Measurements from ENCODE around the gene PWWP2A.

Gene PWWP2A

DNA sequence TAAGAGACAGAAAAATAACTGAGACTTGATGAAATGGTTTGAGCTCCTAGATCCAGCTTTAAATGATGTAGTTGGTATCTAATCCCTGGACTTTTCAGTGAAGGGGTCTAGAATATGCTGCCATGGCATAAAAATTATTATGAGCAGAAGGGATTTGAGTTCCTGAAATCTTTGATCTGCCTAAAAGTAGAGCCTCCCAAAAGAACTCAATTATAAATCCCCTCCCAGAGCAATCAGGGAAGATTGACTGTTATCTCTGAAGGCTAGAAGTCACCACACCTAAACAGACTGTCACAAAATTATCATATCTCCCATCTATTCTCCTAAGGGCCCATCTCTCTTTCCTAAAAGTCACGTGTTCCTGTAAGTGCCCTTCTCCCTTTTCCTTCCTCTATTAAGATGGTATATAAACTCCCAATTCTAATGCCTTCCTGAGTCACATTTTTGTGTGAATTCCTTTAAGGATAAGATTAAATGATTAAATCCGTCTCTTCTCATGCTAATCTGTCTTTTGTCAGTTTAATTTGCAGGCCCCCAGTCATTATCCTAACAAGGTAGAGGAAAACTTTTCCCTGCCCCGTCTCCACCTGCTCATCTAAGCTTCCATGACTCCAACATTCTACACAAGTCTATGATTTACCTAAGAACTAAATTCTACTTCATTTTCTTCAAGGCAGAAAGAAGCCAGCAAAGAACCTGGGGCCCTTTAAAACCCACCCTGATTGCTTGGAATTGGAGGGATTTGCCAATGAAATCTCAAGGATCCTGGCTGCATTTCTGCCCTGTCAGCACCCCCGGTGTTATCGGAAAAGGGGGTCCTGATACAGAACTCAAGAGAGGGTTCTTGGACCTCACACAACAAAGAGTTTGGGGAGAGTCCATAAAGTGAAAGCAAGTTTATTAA lies 47.1 kb upstream of the PWWP2A start:
- no peak overlapping the region for H3K23ac ChIP-seq (ENCODE audit: low read length)
- no peak overlapping the region for H4K12ac ChIP-seq (ENCODE audit: low read depth, low read length)
- no CpG with 5 or more reads among the region's 5 CpGs for WGBS (ENCODE audit: extremely low coverage, insufficient coverage, insufficient read length)

GRCh38 chr5:160165137-160166068 lies 46.2 kb upstream of the PWWP2A start:
- no peak overlapping the region for H3K18ac ChIP-seq (ENCODE audit: low read length)
- no peak overlapping the region for H3K23ac ChIP-seq (ENCODE audit: low read length)
- no peaks in the 10 kb centered on the region for H3K79me1 ChIP-seq (ENCODE audit: low read length)
- no peaks in the 10 kb centered on the region for H3K36me3 ChIP-seq (ENCODE audit: control insufficient read depth in 1 of 2, insufficient read depth in 2 of 2, low read length in 2 of 2)
- no peak overlapping the region for H2BK12ac ChIP-seq (ENCODE audit: low read length)
- H4K12ac ChIP-seq (ENCODE audit: low read depth, low read length), result no peak overlapping the region
- no peak overlapping the region for H3K4me3 ChIP-seq (ENCODE audit: low read depth, low read length)
- no peak overlapping the region for H4K91ac ChIP-seq (ENCODE audit: low read depth, low read length)
- H3K79me2 ChIP-seq (ENCODE audit: control insufficient read depth, insufficient read depth, low read length, poor library complexity), result no peaks in the 10 kb centered on the region
- no peaks in the 10 kb centered on the region for H3K9me3 ChIP-seq (ENCODE audit: insufficient read depth, low read depth, low read length)
- peaks cover 0 to 7% of the 10 kb centered on the region in 2 experiments for H3K4me1 ChIP-seq (ENCODE audit: control insufficient read depth in 1 of 2, insufficient read depth in 2 of 2, low read length in 2 of 2)
- H2AK5ac ChIP-seq (ENCODE audit: low read length), result no peak overlapping the region
- no peak overlapping the region for H2BK5ac ChIP-seq (ENCODE audit: low read depth, low read length, poor library complexity)
- DNase-seq, result peak in 1 of 2 donors; percentile 29
- H3K9ac ChIP-seq (ENCODE audit: low read length), result no peak overlapping the region
- H2AFZ ChIP-seq (ENCODE audit: insufficient read depth, low read length, poor library complexity), result no peak overlapping the region
- no peak overlapping the region for H3K4me2 ChIP-seq (ENCODE audit: low read length)
- H3K14ac ChIP-seq (ENCODE audit: low read length), result no peak overlapping the region
- H3K27ac ChIP-seq (ENCODE audit: low read depth, low read length), result no peak overlapping the region
- H3K4ac ChIP-seq (ENCODE audit: low read depth, low read length), result no peak overlapping the region
- WGBS (ENCODE audit: extremely low coverage, insufficient coverage, insufficient read length), result no CpG with 5 or more reads among the region's 15 CpGs
- H3K27me3 ChIP-seq (ENCODE audit: insufficient read depth, low read length), result no peaks in the 10 kb centered on the region
- H4K8ac ChIP-seq (ENCODE audit: low read depth, low read length), result no peak overlapping the region
- no peak overlapping the region for H2BK120ac ChIP-seq (ENCODE audit: insufficient read depth, low read length, poor library complexity)

More for the DNA sequence above, 47.1 kb upstream of the PWWP2A start:
- DNase-seq, result peak in 1 of 2 donors; percentile 4
- Histone ChIP-seq H3K4me2 (ENCODE audit: low read length) (no peak overlapping the region), H3K9ac (ENCODE audit: low read length) (no peak overlapping the region), H3K79me1 (ENCODE audit: low read length) (no peaks in the 10 kb centered on the region), H2BK12ac (ENCODE audit: low read length) (no peak overlapping the region), H3K79me2 (ENCODE audit: control insufficient read depth, insufficient read depth, low read length, poor library complexity) (no peaks in the 10 kb centered on the region), H2AK5ac (ENCODE audit: low read length) (no peak overlapping the region), H3K9me3 (ENCODE audit: insufficient read depth, low read depth, low read length) (no peaks in the 10 kb centered on the region), H3K36me3 (ENCODE audit: control insufficient read depth in 1 of 2, insufficient read depth in 2 of 2, low read length in 2 of 2) (no peaks in the 10 kb centered on the region), H4K8ac (ENCODE audit: low read depth, low read length) (no peak overlapping the region), H3K14ac (ENCODE audit: low read length) (no peak overlapping the region), H3K27ac (ENCODE audit: low read depth, low read length) (no peak overlapping the region), H2BK120ac (ENCODE audit: insufficient read depth, low read length, poor library complexity) (no peak overlapping the region), H3K27me3 (ENCODE audit: insufficient read depth, low read length) (no peaks in the 10 kb centered on the region), H3K4ac (ENCODE audit: low read depth, low read length) (no peak overlapping the region), H3K18ac (ENCODE audit: low read length) (no peak overlapping the region), H4K91ac (ENCODE audit: low read depth, low read length) (no peak overlapping the region), H3K4me1 (ENCODE audit: control insufficient read depth in 1 of 2, insufficient read depth in 2 of 2, low read length in 2 of 2) (peaks cover 0 to 4% of the 10 kb centered on the region in 2 experiments), H2BK5ac (ENCODE audit: low read depth, low read length, poor library complexity) (no peak overlapping the region), H2AFZ (ENCODE audit: insufficient read depth, low read length, poor library complexity) (no peak overlapping the region), H3K4me3 (ENCODE audit: low read depth, low read length) (no peak overlapping the region)

DNA sequence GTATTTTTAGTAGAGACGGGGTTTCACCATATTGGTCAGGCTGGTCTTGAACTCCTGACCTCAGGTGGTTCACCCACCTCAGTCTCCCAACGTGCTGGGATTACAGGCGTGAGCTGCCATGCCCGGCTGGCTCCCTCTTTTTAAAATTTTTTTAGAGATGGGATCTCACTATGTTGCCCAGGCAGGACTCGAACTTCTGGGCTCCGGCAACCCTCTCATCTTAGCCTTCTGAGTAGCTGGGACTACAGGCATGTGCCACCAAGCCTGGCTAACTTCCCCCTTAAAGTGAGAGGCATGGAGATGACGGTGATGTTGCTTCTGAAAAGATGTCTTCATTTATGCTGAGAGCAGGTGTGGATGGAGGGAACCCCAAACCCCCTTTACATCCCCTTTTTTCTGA lies 43.7 kb upstream of the PWWP2A start:
- H2BK5ac ChIP-seq (ENCODE audit: low read depth, low read length, poor library complexity), result no peak overlapping the region
- no peak overlapping the region for H3K14ac ChIP-seq (ENCODE audit: low read length)
- no peaks in the 10 kb centered on the region for H3K9me3 ChIP-seq (ENCODE audit: insufficient read depth, low read depth, low read length)
- no peaks in the 10 kb centered on the region for H3K27me3 ChIP-seq (ENCODE audit: insufficient read depth, low read length)
- no peak overlapping the region for H3K4ac ChIP-seq (ENCODE audit: low read depth, low read length)
- H2AFZ ChIP-seq (ENCODE audit: insufficient read depth, low read length, poor library complexity), result no peak overlapping the region
- no CpG with 5 or more reads among the region's 7 CpGs for WGBS (ENCODE audit: extremely low coverage, insufficient coverage, insufficient read length)
- no peak overlapping the region for H3K4me2 ChIP-seq (ENCODE audit: low read length)
- no peak overlapping the region for H2BK120ac ChIP-seq (ENCODE audit: insufficient read depth, low read length, poor library complexity)
- DNase-seq, result no peak
- no peak overlapping the region for H4K12ac ChIP-seq (ENCODE audit: low read depth, low read length)
- no peak overlapping the region for H2AK5ac ChIP-seq (ENCODE audit: low read length)
- H3K4me3 ChIP-seq (ENCODE audit: low read depth, low read length), result no peak overlapping the region
- no peak overlapping the region for H4K91ac ChIP-seq (ENCODE audit: low read depth, low read length)
- no peaks in the 10 kb centered on the region for H3K36me3 ChIP-seq (ENCODE audit: control insufficient read depth in 1 of 2, insufficient read depth in 2 of 2, low read length in 2 of 2)
- H3K27ac ChIP-seq (ENCODE audit: low read depth, low read length), result no peak overlapping the region
- no peak overlapping the region for H3K18ac ChIP-seq (ENCODE audit: low read length)
- no peaks in the 10 kb centered on the region for H3K79me1 ChIP-seq (ENCODE audit: low read length)
- no peak overlapping the region for H3K23ac ChIP-seq (ENCODE audit: low read length)
- H3K79me2 ChIP-seq (ENCODE audit: control insufficient read depth, insufficient read depth, low read length, poor library complexity), result no peaks in the 10 kb centered on the region
- H3K4me1 ChIP-seq (ENCODE audit: control insufficient read depth in 1 of 2, insufficient read depth in 2 of 2, low read length in 2 of 2), result peaks cover 0 to 9% of the 10 kb centered on the region in 2 experiments
- no peak overlapping the region for H4K8ac ChIP-seq (ENCODE audit: low read depth, low read length)
- no peak overlapping the region for H2BK12ac ChIP-seq (ENCODE audit: low read length)
- H3K9ac ChIP-seq (ENCODE audit: low read length), result no peak overlapping the region

GRCh38 chr5:160161626-160162025 lies 42.4 kb upstream of the PWWP2A start:
- Histone ChIP-seq H2BK120ac (ENCODE audit: insufficient read depth, low read length, poor library complexity) (no peak overlapping the region), H3K18ac (ENCODE audit: low read length) (no peak overlapping the region), H3K36me3 (ENCODE audit: control insufficient read depth in 1 of 2, insufficient read depth in 2 of 2, low read length in 2 of 2) (no peaks in the 10 kb centered on the region), H3K4ac (ENCODE audit: low read depth, low read length) (no peak overlapping the region), H3K4me2 (ENCODE audit: low read length) (no peak overlapping the region), H2BK5ac (ENCODE audit: low read depth, low read length, poor library complexity) (no peak overlapping the region), H2BK12ac (ENCODE audit: low read length) (no peak overlapping the region), H3K27me3 (ENCODE audit: insufficient read depth, low read length) (no peaks in the 10 kb centered on the region), H2AFZ (ENCODE audit: insufficient read depth, low read length, poor library complexity) (no peak overlapping the region), H4K91ac (ENCODE audit: low read depth, low read length) (no peak overlapping the region), H3K4me3 (ENCODE audit: low read depth, low read length) (no peak overlapping the region), H4K8ac (ENCODE audit: low read depth, low read length) (no peak overlapping the region), H3K9ac (ENCODE audit: low read length) (no peak overlapping the region), H3K14ac (ENCODE audit: low read length) (no peak overlapping the region), H3K79me2 (ENCODE audit: control insufficient read depth, insufficient read depth, low read length, poor library complexity) (no peaks in the 10 kb centered on the region), H3K79me1 (ENCODE audit: low read length) (no peaks in the 10 kb centered on the region), H2AK5ac (ENCODE audit: low read length) (no peak overlapping the region), H3K9me3 (ENCODE audit: insufficient read depth, low read depth, low read length) (no peaks in the 10 kb centered on the region), H4K12ac (ENCODE audit: low read depth, low read length) (no peak overlapping the region), H3K27ac (ENCODE audit: low read depth, low read length) (no peak overlapping the region), H3K4me1 (ENCODE audit: control insufficient read depth in 1 of 2, insufficient read depth in 2 of 2, low read length in 2 of 2) (peaks cover 0 to 5% of the 10 kb centered on the region in 2 experiments), H3K23ac (ENCODE audit: low read length) (no peak overlapping the region)
- WGBS (ENCODE audit: extremely low coverage, insufficient coverage, insufficient read length), result no CpG with 5 or more reads among the region's 6 CpGs
- DNase-seq, result no peak

All from trophoblast cell (in vitro differentiated cells and primary cell).